ENCODE results near the gene MTMR3.
"Not testable (repeated sequence)": the region's sequence is repeated elsewhere in the genome, so short reads cannot be mapped to it uniquely, and the experiment has no call there.

Gene MTMR3

GRCh38 chr22:29972121-29972520 lies 89.1 kb downstream of the MTMR3 start:
- no peak for DNase-seq

- DNase-seq, result no peak
These were observed 90.3 kb downstream of the MTMR3 start for GRCh38 chr22:29973269-29973668.

GRCh38 chr22:29973680-29974079 lies 90.7 kb downstream of the MTMR3 start:
- DNase-seq, result not testable (repeated sequence)

- no peak for DNase-seq
These were observed 92.5 kb downstream of the MTMR3 start for GRCh38 chr22:29975494-29975893.

- DNase-seq, result no peak
These were observed 94.1 kb downstream of the MTMR3 start for GRCh38 chr22:29977107-29977506.

- no peak for DNase-seq
These were observed 96.9 kb downstream of the MTMR3 start for GRCh38 chr22:29979777-29980321.

- no peak for DNase-seq
These were observed 100.4 kb downstream of the MTMR3 start for GRCh38 chr22:29983296-29983917.

GRCh38 chr22:29985912-29986311 lies 102.9 kb downstream of the MTMR3 start:
- DNase-seq, result no peak

GRCh38 chr22:29987137-29987536 lies 104.2 kb downstream of the MTMR3 start:
- DNase-seq, result peak; percentile 68

GRCh38 chr22:29988719-29989118 lies 105.7 kb downstream of the MTMR3 start:
- peak; percentile 8 for DNase-seq

GRCh38 chr22:29989446-29989845 lies 106.5 kb downstream of the MTMR3 start:
- DNase-seq, result no peak

GRCh38 chr22:29992341-29993275 lies 109.6 kb downstream of the MTMR3 start:
- no peak for DNase-seq

- DNase-seq, result peak; percentile 39
These were observed 111.2 kb downstream of the MTMR3 start for GRCh38 chr22:29994027-29994715.

GRCh38 chr22:29994943-29995342 lies 112.0 kb downstream of the MTMR3 start:
- DNase-seq, result no peak

GRCh38 chr22:29997107-29997506 lies 114.1 kb downstream of the MTMR3 start:
- no peak for DNase-seq

- no peak for DNase-seq
These were observed 114.5 kb downstream of the MTMR3 start for GRCh38 chr22:29997516-29997915.

GRCh38 chr22:29998627-29999384 lies 115.8 kb downstream of the MTMR3 start:
- no peak for DNase-seq

GRCh38 chr22:30000566-30000965 lies 117.6 kb downstream of the MTMR3 start:
- no peak for DNase-seq

- DNase-seq, result no peak
These were observed 118.5 kb downstream of the MTMR3 start for GRCh38 chr22:30001459-30001858.

- no peak for DNase-seq
These were observed 120.0 kb downstream of the MTMR3 start for GRCh38 chr22:30002861-30003486.

- no peak for DNase-seq
These were observed 121.1 kb downstream of the MTMR3 start for GRCh38 chr22:30004101-30004500.

- no peak for DNase-seq
These were observed 121.7 kb downstream of the MTMR3 start for GRCh38 chr22:30004694-30005093.
